HG02938 (cell line): ENCODE measurements around the gene LRCH3.
"Not testable (repeated sequence)": the region's sequence is repeated elsewhere in the genome, so short reads cannot be mapped to it uniquely, and the experiment has no call there.

Experiments used
- ATAC-seq: cut with Tn5 transposase; IDR thresholded peaks from one replicate; pipeline ENCODE4 v1.9.1; 2021; ENCODE audit warnings: mild to moderate bottlenecking, moderate library complexity; ENCODE audit not compliant: unreplicated experiment

The LRCH3 gene

DNA sequence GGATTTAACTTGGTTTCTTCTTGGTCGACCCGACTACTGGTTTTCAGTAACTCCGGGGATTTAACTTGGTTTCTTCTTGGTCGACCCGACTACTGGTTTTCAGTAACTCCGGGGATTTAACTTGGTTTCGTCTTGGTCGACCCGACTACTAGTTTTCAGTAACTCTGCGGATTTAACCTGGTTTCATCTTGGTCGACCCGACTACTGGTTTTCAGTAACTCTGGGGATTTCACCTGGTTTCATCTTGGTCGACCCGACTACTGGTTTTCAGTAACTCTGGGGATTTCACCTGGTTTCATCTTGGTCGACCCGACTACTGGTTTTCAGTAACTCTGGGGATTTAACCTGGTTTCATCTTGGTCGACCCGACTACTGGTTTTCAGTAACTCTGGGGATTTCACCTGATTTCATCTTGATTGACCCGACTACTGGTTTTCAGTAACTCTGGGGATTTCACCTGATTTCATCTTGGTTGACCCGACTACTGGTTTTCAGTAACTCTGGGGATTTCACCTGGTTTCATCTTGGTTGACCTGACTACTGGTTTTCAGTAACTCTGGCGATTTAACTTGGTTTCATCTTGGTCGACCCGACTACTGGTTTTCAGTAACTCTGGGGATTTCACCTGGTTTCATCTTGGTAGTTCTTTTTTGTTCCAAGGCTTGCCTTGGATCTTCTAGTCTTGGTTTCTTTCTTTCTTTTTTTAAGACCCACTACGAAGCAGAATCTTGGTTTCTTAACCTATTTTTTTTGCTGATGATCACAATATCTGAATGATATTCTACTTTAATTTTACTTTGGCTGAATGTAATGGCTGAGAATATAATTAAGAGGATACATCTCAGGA lies 130.6 kb downstream of the LRCH3 start:
- ATAC-seq = not testable (repeated sequence)

DNA sequence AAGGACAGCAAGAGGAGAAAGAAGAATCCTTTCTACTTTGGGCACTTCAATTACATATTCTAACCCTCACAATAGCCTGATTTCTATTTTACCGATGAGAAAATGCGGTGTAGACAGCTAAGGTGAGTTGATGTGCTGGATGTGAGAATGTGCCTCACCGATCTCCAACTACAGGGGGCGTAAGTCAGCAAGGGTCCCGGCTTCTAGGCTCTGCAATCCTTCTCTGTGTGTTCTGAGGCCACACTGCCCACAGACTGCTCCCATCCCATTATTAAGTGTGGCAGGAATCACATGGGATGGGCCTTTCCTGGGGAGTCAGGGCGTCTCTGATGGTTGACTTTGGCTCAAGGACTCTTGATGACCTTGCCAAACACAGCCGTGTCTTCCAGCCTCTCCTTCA lies 135.4 kb downstream of the LRCH3 start:
- no peak for ATAC-seq

DNA sequence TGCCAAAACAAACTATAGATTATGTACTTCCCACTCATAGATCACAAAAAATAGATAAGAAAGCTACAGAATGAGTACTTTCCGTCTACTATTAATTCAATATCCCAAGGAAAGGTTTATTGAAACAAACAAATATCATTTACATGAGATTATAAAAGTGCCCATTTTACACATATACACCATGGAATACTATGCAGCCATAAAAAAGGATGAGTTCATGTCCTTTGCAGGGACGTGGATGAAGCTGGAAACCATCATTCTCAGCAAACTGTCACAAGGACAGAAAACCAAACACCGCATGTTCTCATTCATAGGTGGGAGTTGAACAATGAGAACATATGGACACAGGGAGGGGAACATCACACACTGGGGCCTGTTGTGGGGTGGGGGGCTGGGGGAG lies 136.5 kb downstream of the LRCH3 start:
- ATAC-seq = not testable (repeated sequence)

DNA sequence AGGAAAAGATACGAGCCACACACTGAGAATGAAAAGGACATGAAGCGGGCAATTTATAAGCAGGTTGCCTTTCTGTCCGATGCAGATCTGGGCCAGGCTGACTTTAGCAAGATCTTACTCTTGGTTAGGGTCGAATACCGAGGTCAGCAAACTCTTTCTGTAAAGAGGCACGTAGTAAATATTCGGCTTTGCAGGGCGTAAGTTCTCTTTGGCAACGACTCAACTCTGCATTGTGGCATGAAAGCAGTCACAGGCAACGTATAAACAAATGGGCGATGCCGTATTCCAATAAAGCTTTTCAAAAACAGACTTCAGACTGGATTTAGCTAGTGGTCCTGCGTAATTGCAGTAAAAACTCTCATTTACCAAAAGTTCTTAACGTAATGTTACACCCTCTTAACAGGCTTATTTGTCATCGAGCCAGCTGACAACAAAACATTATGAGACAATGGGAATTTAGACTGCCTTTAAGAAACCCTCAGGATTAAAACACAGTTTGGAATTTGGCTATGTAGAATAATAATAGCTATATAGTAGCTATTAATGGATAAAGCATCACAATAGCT lies 145.8 kb downstream of the LRCH3 start:
- ATAC-seq = no peak
